Parathyroid adenoma (tissue), 2 donors: ENCODE results near the gene DFFA.
"Not testable (repeated sequence)": the region's sequence is repeated elsewhere in the genome, so short reads cannot be mapped to it uniquely, and the experiment has no call there.

Source experiments
- H2AFZ ChIP-seq: fragments of 300-600 bp; sonication (generic); one replicate; pipeline ENCODE4 v1.7.0; 2017; ENCODE audit warnings: antibody characterized with exemption, mild to moderate bottlenecking
- H3K27ac ChIP-seq: fragments of 300-600 bp; sonication (generic); one replicate; pipeline ENCODE4 v1.7.0; 2017
- H3K27me3 ChIP-seq: fragments of 300-600 bp; sonication (generic); one replicate; pipeline ENCODE4 v1.7.0; 2017; ENCODE audit warnings: low read length; ENCODE audit not compliant: control insufficient read depth, insufficient read depth
- H3K36me3 ChIP-seq: fragments of 300-600 bp; sonication (generic); one replicate; pipeline ENCODE4 v1.7.0; 2017; ENCODE audit warnings: low read length; ENCODE audit not compliant: control insufficient read depth, insufficient read depth
- H3K4me1 ChIP-seq: fragments of 300-600 bp; sonication (generic); one replicate; pipeline ENCODE4 v1.7.0; 2017; ENCODE audit warnings: control low read depth
- H3K4me2 ChIP-seq: fragments of 300-600 bp; sonication (generic); one replicate; pipeline ENCODE4 v1.7.0; 2017; ENCODE audit warnings: low read length
- H3K4me3 ChIP-seq: fragments of 300-600 bp; sonication (generic); one replicate; pipeline ENCODE4 v1.7.0; 2017; ENCODE audit warnings: low read depth, low read length
- H3K79me2 ChIP-seq: fragments of 300-600 bp; sonication (generic); one replicate; pipeline ENCODE4 v1.7.0; 2017; ENCODE audit warnings: control low read depth
- H3K9ac ChIP-seq: fragments of 300-600 bp; sonication (generic); one replicate; pipeline ENCODE4 v1.7.0; 2017; ENCODE audit warnings: mild to moderate bottlenecking
- H3K9me3 ChIP-seq: fragments of 300-600 bp; sonication (generic); one replicate; pipeline ENCODE4 v1.7.0; 2017; ENCODE audit warnings: low read length; ENCODE audit not compliant: control insufficient read depth
- CTCF ChIP-seq: fragments of 300-600 bp; sonication (generic); IDR thresholded peaks from one replicate; pipeline ENCODE4 v1.7.0; 2017; ENCODE audit warnings: antibody characterized with exemption, mild to moderate bottlenecking
- donor health status: primary hyperparathyroidism.

DFFA gene

GRCh38 chr1:10506677-10507047 is 34.3 kb upstream of the DFFA start:
- H3K9me3 ChIP-seq = no peaks in the 10 kb centered on the region
- H2AFZ ChIP-seq = no peak overlapping the region
- no peaks in the 10 kb centered on the region for H3K36me3 ChIP-seq
- H3K4me1 ChIP-seq = peaks cover 6% of the 10 kb centered on the region
- no peak overlapping the region for H3K4me2 ChIP-seq
- no peak for TF ChIP-seq CTCF
- peaks cover 8% of the 10 kb centered on the region for H3K79me2 ChIP-seq
- no peak overlapping the region for H3K9ac ChIP-seq
- H3K27me3 ChIP-seq = no peaks in the 10 kb centered on the region
- H3K4me3 ChIP-seq = no peak overlapping the region
- no peak overlapping the region for H3K27ac ChIP-seq

- not testable (repeated sequence) for H3K4me1 ChIP-seq, H3K27me3 ChIP-seq
Observed at GRCh38 chr1:10506046-10506676, 33.8 kb upstream of the DFFA start.

GRCh38 chr1:10504249-10504648 is 31.9 kb upstream of the DFFA start:
- H3K79me2 ChIP-seq = peaks cover 10% of the 10 kb centered on the region
- H3K27ac ChIP-seq = no peak overlapping the region
- H3K27me3 ChIP-seq = no peaks in the 10 kb centered on the region
- no peak overlapping the region for H3K9ac ChIP-seq
- no peaks in the 10 kb centered on the region for H3K9me3 ChIP-seq
- no peak overlapping the region for H3K4me3 ChIP-seq
- no peak for TF ChIP-seq CTCF
- no peaks in the 10 kb centered on the region for H3K4me1 ChIP-seq
- H2AFZ ChIP-seq = no peak overlapping the region
- no peak overlapping the region for H3K4me2 ChIP-seq
- no peaks in the 10 kb centered on the region for H3K36me3 ChIP-seq

More at GRCh38 chr1:10506046-10506676, 33.8 kb upstream of the DFFA start:
- H3K4me3 ChIP-seq, H3K36me3 ChIP-seq, H2AFZ ChIP-seq, H3K4me2 ChIP-seq, H3K27ac ChIP-seq, H3K9ac ChIP-seq, H3K9me3 ChIP-seq: not testable (repeated sequence)
- peaks cover 10% of the 10 kb centered on the region for H3K79me2 ChIP-seq

- no peak overlapping the region for H3K4me2 ChIP-seq
- H3K27me3 ChIP-seq = no peaks in the 10 kb centered on the region
- no peaks in the 10 kb centered on the region for H3K36me3 ChIP-seq
- no peak for TF ChIP-seq CTCF
- H3K4me1 ChIP-seq = no peaks in the 10 kb centered on the region
- H2AFZ ChIP-seq = no peak overlapping the region
- no peak overlapping the region for H3K27ac ChIP-seq
- H3K9me3 ChIP-seq = no peaks in the 10 kb centered on the region
- peaks cover 7% of the 10 kb centered on the region for H3K79me2 ChIP-seq
- no peak overlapping the region for H3K9ac ChIP-seq
- no peak overlapping the region for H3K4me3 ChIP-seq
Observed at GRCh38 chr1:10502206-10502605, 29.9 kb upstream of the DFFA start.

GRCh38 chr1:10498231-10498630 is 25.9 kb upstream of the DFFA start:
- Histone ChIP-seq H3K4me2 (no peak overlapping the region), H3K4me3 (no peak overlapping the region), H3K4me1 (peaks cover 5% of the 10 kb centered on the region), H3K9ac (no peak overlapping the region), H3K27ac (no peak overlapping the region), H2AFZ (no peak overlapping the region), H3K79me2 (peaks cover 12% of the 10 kb centered on the region), H3K27me3 (no peaks in the 10 kb centered on the region), H3K36me3 (no peaks in the 10 kb centered on the region), H3K9me3 (no peaks in the 10 kb centered on the region)
- no peak for TF ChIP-seq CTCF
